Activated T-cell treated with anti-CD3 and anti-CD28 coated beads, Interleukin-2, amount 50 U/mL, for 72 hours (primary cell): Measurements from ENCODE around the gene LMAN2. TPM values are rescaled to one million over a fixed set of nuclear protein-coding genes. Genes with fewer than 3 reads are reported as not detected.
A peak's percentile ranks its signal among the peaks of the same experiment; 100 is the strongest.
"Not testable (repeated sequence)": the region's sequence is repeated elsewhere in the genome, so short reads cannot be mapped to it uniquely, and the experiment has no call there.

Experiments
- ATAC-seq, 2 donors: fragments of 150-1000 bp; cut with Tn5 transposase; replicated peaks in 1 of 2; 2 replicates each; pipeline ENCODE4 v1.10.0; 2021; ENCODE audit warnings: moderate library complexity in 2 of 2, mild to moderate bottlenecking in 1 of 2
- DNase-seq, 2 donors: peaks; one replicate each; pipeline ENCODE4 v3.0.0; 2021 to 2022; ENCODE audit warnings: mixed read lengths in 1 of 2
- H3K27ac Mint-ChIP-seq: one replicate; pipeline ENCODE4 v1.8.0; 2022; ENCODE audit warnings: mild to moderate bottlenecking, moderate library complexity, mixed read lengths
- H3K27me3 Mint-ChIP-seq: one replicate; pipeline ENCODE4 v1.8.0; 2022; ENCODE audit warnings: low read depth, mixed read lengths
- H3K36me3 Mint-ChIP-seq, 2 donors: one replicate each; pipeline ENCODE4 v1.8.0; 2022; ENCODE audit warnings: mixed read lengths in 2 of 2, mild to moderate bottlenecking in 1 of 2; ENCODE audit not compliant: insufficient read depth in 2 of 2
- H3K4me1 Mint-ChIP-seq: one replicate; pipeline ENCODE4 v1.8.0; 2022; ENCODE audit warnings: low read depth, mixed read lengths
- H3K4me3 Mint-ChIP-seq, 2 donors: one replicate each; pipeline ENCODE4 v1.8.0; 2022; ENCODE audit warnings: mild to moderate bottlenecking in 2 of 2, mixed read lengths in 2 of 2, moderate library complexity in 2 of 2
- H3K9me3 Mint-ChIP-seq, 2 donors: one replicate each; pipeline ENCODE4 v1.8.0; 2022; ENCODE audit warnings: mixed read lengths in 2 of 2
- total RNA-seq, 2 donors: library from RNA; stranded (reverse); gene quantifications; one replicate each; pipeline ENCODE4 v1.2.3, GENCODE V29; 2022

Gene LMAN2
- total RNA-seq, 2 donors from 2014 or later, result 115 to 124 TPM

- Mint-ChIP-seq H3K4me3 (peak overlapping the region in 1 of 2 donors; percentile 40), H3K27ac (no peak overlapping the region)
- no peak for ATAC-seq
Measured at GRCh38 chr5:177366528-177367322, 15.3 kb upstream of the LMAN2 start.

GRCh38 chr5:177365845-177366527 lies 14.5 kb upstream of the LMAN2 start:
- ATAC-seq (no peak), DNase-seq (no peak)
- Mint-ChIP-seq H3K27ac (no peak overlapping the region), H3K4me1 (peaks cover 70% of the 10 kb centered on the region), H3K36me3 (peaks cover 7 to 8% of the 10 kb centered on the region in 2 donors), H3K9me3 (no peaks in the 10 kb centered on the region), H3K4me3 (peak overlapping the region in 1 of 2 donors; percentile 40), H3K27me3 (no peaks in the 10 kb centered on the region)

More at GRCh38 chr5:177366528-177367322, 15.3 kb upstream of the LMAN2 start:
- Mint-ChIP-seq H3K4me1 (peaks cover 69% of the 10 kb centered on the region), H3K36me3 (peaks cover 7 to 8% of the 10 kb centered on the region in 2 donors), H3K27me3 (no peaks in the 10 kb centered on the region), H3K9me3 (no peaks in the 10 kb centered on the region)
- no peak for DNase-seq

- Mint-ChIP-seq H3K27me3 (no peaks in the 10 kb centered on the region), H3K9me3 (no peaks in the 10 kb centered on the region), H3K27ac (peak overlapping the region; percentile 85), H3K4me1 (peaks cover 84% of the 10 kb centered on the region), H3K4me3 (peak overlapping the region; percentile 80 to 86), H3K36me3 (peaks cover 6 to 8% of the 10 kb centered on the region in 2 donors)
- peak; percentile 60 to 64 for DNase-seq
- peak; percentile 69 to 75 for ATAC-seq
Measured at GRCh38 chr5:177364159-177364962, 12.9 kb upstream of the LMAN2 start.

- Mint-ChIP-seq H3K9me3 (no peaks in the 10 kb centered on the region), H3K27me3 (no peaks in the 10 kb centered on the region), H3K4me1 (peaks cover 84% of the 10 kb centered on the region), H3K27ac (no peak overlapping the region), H3K36me3 (peaks cover 2 to 5% of the 10 kb centered on the region in 2 donors), H3K4me3 (peak overlapping the region; percentile 75 to 86)
- ATAC-seq (no peak), DNase-seq (no peak)
Measured at GRCh38 chr5:177363565-177363964, 12.1 kb upstream of the LMAN2 start.

- peak; percentile 72 to 75 for DNase-seq
- Mint-ChIP-seq H3K9me3 (no peaks in the 10 kb centered on the region), H3K36me3 (peaks cover 2% of the 10 kb centered on the region in 2 donors), H3K27ac (no peak overlapping the region), H3K27me3 (no peaks in the 10 kb centered on the region), H3K4me3 (peak overlapping the region; percentile 75 to 86), H3K4me1 (peaks cover 81% of the 10 kb centered on the region)
- ATAC-seq, result peak; percentile 63 to 68
Measured at GRCh38 chr5:177362610-177363507, 11.4 kb upstream of the LMAN2 start.

- H3K27me3 Mint-ChIP-seq, result no peaks in the 10 kb centered on the region
- DNase-seq, result no peak
- peak overlapping the region; percentile 75 to 86 for H3K4me3 Mint-ChIP-seq
- peaks cover 86% of the 10 kb centered on the region for H3K4me1 Mint-ChIP-seq
- peaks cover 2 to 4% of the 10 kb centered on the region in 2 donors for H3K36me3 Mint-ChIP-seq
- H3K27ac Mint-ChIP-seq, result peak overlapping the region; percentile 10
- no peaks in the 10 kb centered on the region for H3K9me3 Mint-ChIP-seq
- ATAC-seq, result no peak
Measured at GRCh38 chr5:177362292-177362609, 10.8 kb upstream of the LMAN2 start.

GRCh38 chr5:177361418-177362291 lies 10.2 kb upstream of the LMAN2 start:
- Mint-ChIP-seq H3K36me3 (peaks cover 0 to 4% of the 10 kb centered on the region in 2 donors), H3K4me3 (peak overlapping the region; percentile 75 to 86), H3K9me3 (no peaks in the 10 kb centered on the region), H3K27me3 (no peaks in the 10 kb centered on the region), H3K4me1 (peaks cover 89% of the 10 kb centered on the region), H3K27ac (peak overlapping the region; percentile 10)
- DNase-seq, result peak in 1 of 2 donors; percentile 45
- no peak for ATAC-seq

- not testable (repeated sequence) for H3K4me3 Mint-ChIP-seq, H3K27ac Mint-ChIP-seq, ATAC-seq, DNase-seq, H3K36me3 Mint-ChIP-seq, H3K9me3 Mint-ChIP-seq, H3K27me3 Mint-ChIP-seq
- peaks cover 90% of the 10 kb centered on the region for H3K4me1 Mint-ChIP-seq
Measured at GRCh38 chr5:177360740-177361139, 9.3 kb upstream of the LMAN2 start.

GRCh38 chr5:177359860-177360259 lies 8.4 kb upstream of the LMAN2 start:
- no peak for ATAC-seq
- H3K4me1 Mint-ChIP-seq, result peaks cover 84% of the 10 kb centered on the region
- H3K36me3 Mint-ChIP-seq, result peaks cover 6% of the 10 kb centered on the region in 2 donors
- DNase-seq, result no peak
- peaks cover 0 to 1% of the 10 kb centered on the region in 2 donors for H3K9me3 Mint-ChIP-seq
- peak overlapping the region; percentile 43 for H3K27ac Mint-ChIP-seq
- no peaks in the 10 kb centered on the region for H3K27me3 Mint-ChIP-seq
- H3K4me3 Mint-ChIP-seq, result peak overlapping the region; percentile 73 to 87

GRCh38 chr5:177359451-177359851 lies 8.0 kb upstream of the LMAN2 start:
- Mint-ChIP-seq H3K4me3 (peak overlapping the region; percentile 73 to 87), H3K36me3 (peaks cover 6% of the 10 kb centered on the region in 2 donors), H3K4me1 (peaks cover 80% of the 10 kb centered on the region), H3K27ac (peak overlapping the region; percentile 80), H3K9me3 (peaks cover 0 to 1% of the 10 kb centered on the region in 2 donors), H3K27me3 (no peaks in the 10 kb centered on the region)
- ATAC-seq (no peak), DNase-seq (no peak)

GRCh38 chr5:177358370-177358819 lies 6.9 kb upstream of the LMAN2 start:
- peaks cover 6% of the 10 kb centered on the region in 2 donors for H3K36me3 Mint-ChIP-seq

More at GRCh38 chr5:177358370-177358819, 6.9 kb upstream of the LMAN2 start:
- Mint-ChIP-seq H3K9me3 (peaks cover 0 to 1% of the 10 kb centered on the region in 2 donors), H3K4me3 (peak overlapping the region; percentile 73 to 87), H3K27me3 (no peaks in the 10 kb centered on the region), H3K4me1 (peaks cover 70% of the 10 kb centered on the region), H3K27ac (peak overlapping the region; percentile 80)
- ATAC-seq (no peak), DNase-seq (no peak)
